IPS DF 6.9 (cell line): ENCODE results near the gene DNAJA2.

Experiments used
- DNase-seq: peaks from one replicate; pipeline ENCODE4 v3.0.0-alpha.2; 2013; ENCODE audit warnings: low read depth, low spot score
- H3K27ac ChIP-seq: one replicate; pipeline ENCODE4 v1.5.1; 2013; ENCODE audit warnings: low read length, control low read depth
- H3K27me3 ChIP-seq: 2 replicates; pipeline ENCODE4 v1.6.1; 2013; ENCODE audit warnings: mild to moderate bottlenecking, low read length; ENCODE audit not compliant: control insufficient read depth, insufficient read depth
- H3K36me3 ChIP-seq: 2 replicates; pipeline ENCODE4 v1.6.1; 2013; ENCODE audit warnings: low read length; ENCODE audit not compliant: control insufficient read depth, insufficient read depth
- H3K4me1 ChIP-seq: 2 replicates; pipeline ENCODE4 v1.6.1; 2013; ENCODE audit warnings: low read length; ENCODE audit not compliant: control insufficient read depth, insufficient read depth
- H3K4me3 ChIP-seq: 2 replicates; pipeline ENCODE4 v1.5.1; 2013; ENCODE audit warnings: mild to moderate bottlenecking, low read length
- H3K9me3 ChIP-seq: 2 replicates; pipeline ENCODE4 v1.6.1; 2013; ENCODE audit warnings: low read length, inconsistent platforms; ENCODE audit not compliant: control insufficient read depth, insufficient read depth
- WGBS: extraction: QIAGEN DNeasy Blood & Tissue Kit; methylation state at CpG from one replicate; pipeline ENCODE4 v1.1.7; 2013; ENCODE audit warnings: mixed read lengths, missing lambda C conversion rate; ENCODE audit not compliant: insufficient read length, insufficient coverage; 5-methylcytosine and 5-hydroxymethylcytosine counted together

The DNAJA2 gene

DNA sequence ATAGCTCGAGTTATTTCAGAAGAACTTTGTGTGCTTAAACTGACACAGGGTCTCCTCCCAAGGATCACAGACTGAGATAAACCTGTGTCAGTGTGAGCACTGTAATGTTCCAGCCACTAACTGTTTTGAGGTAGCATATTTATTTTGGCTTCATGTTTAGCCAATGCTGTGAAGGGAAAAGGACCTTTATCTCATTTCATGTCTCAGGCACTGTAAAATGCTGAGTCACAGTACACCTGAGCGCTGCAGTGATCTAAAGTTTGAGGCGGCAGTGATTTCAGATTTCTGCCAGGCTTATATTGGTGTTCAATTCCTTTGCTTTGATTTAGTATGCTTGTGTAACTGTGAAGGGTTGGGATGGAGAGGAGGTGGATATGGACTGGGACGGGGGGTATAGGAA is 3.1 kb upstream of the DNAJA2 start:
- H3K36me3 ChIP-seq, result no peaks in the 10 kb centered on the region
- H3K27ac ChIP-seq, result no peak overlapping the region
- no peak overlapping the region for H3K4me3 ChIP-seq
- DNase-seq, result no peak
- peaks cover 2% of the 10 kb centered on the region; the same call in 1 of the 2 replicates for H3K4me1 ChIP-seq
- no peaks in the 10 kb centered on the region for H3K27me3 ChIP-seq
- no CpG with 5 or more reads among the region's 4 CpGs for WGBS
- H3K9me3 ChIP-seq, result no peaks in the 10 kb centered on the region

DNA sequence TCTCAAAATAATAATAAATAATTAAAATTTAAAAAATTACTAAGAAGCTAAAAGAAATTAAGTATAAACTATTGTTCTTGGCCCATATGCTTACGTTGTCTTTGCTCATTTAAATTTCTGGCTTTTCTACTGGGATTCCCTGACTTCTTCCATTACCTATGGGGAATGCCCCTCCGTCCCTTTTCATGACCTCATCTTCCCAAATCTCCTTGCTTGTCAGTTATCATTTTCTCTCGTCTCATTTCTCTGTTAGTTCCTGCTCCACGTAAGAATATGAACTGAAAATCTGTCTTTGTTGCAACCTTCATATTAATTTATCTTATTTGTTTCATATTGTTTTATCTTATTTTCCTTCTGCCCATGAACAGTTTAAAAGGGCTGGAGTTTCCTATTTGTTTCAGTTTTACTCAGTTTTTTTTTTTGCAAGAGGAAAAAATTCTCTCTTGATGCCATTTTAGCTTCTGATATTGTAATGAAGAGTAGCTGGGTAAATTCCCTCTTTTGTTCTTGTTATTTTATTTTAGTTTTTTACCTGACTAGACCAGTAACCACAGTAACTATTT is 2.5 kb upstream of the DNAJA2 start:
- Histone ChIP-seq H3K27ac (no peak overlapping the region), H3K4me1 (peaks cover 2% of the 10 kb centered on the region; the same call in 1 of the 2 replicates), H3K9me3 (no peaks in the 10 kb centered on the region), H3K4me3 (no peak overlapping the region), H3K36me3 (no peaks in the 10 kb centered on the region), H3K27me3 (no peaks in the 10 kb centered on the region)
- no peak for DNase-seq
- WGBS, result no CpG with 5 or more reads among the region's 4 CpGs

DNA sequence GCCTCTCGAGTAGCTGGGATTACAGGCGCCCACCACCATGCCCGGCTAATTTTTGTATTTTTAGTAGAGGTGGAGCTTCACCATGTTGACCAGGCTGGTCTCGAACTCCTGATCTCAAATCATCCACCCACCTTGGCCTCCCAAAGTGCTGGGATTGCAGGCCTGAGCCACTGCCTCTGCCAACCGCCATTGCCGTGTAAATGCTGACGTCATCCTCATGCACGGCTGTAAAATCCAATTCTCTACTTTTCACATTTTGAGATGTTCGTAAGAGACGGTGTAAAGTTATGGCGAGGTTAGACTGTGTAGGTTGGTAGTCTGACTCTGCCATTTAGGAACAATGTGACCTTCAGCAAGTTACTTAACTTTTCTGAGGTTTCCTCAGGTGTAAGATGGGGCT is 1.7 kb upstream of the DNAJA2 start:
- peaks cover 2% of the 10 kb centered on the region; the same call in 1 of the 2 replicates for H3K36me3 ChIP-seq
- WGBS, result no CpG with 5 or more reads among the region's 11 CpGs

DNA sequence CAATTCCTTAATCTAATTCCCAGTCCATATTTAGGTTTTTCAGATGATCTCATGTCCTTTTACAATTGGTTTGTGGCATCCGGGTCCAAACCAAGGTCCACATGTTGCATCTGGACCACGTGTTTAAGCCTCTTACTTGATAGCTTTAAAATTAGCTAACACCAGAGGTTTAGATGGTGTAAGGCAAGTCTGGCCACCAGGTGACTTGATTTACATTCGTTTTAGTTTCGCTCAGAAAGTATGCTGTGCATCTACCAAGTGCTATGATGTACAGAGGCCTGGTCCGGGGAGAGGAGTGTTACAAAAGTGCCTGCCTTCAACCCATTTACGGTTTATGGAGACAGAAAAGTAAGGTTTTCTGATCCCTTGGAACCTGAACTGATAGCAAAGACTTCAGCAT is 878 bp upstream of the DNAJA2 start:
- WGBS, result no CpG with 5 or more reads among the region's 6 CpGs
- no peak for DNase-seq

More for the DNA sequence above, 1.7 kb upstream of the DNAJA2 start:
- Histone ChIP-seq H3K9me3 (no peaks in the 10 kb centered on the region), H3K4me3 (no peak overlapping the region), H3K4me1 (peaks cover 2% of the 10 kb centered on the region; the same call in 1 of the 2 replicates), H3K27ac (no peak overlapping the region), H3K27me3 (no peaks in the 10 kb centered on the region)
- DNase-seq, result no peak

DNA sequence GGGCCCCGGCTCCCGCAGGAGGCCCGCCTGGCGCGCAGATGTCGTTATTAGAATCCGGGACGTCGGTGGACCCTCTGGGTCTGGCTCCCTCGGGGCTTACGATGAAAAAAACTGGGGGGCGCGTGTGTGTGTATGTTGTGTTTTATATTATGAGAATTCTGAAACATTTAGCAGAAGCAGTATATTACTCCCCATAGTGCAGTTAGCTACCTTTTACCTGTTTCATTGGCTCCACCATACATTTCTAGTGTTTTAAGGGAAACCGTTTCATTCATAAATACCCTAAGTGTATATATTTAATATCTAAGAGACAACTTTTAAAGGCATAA is 486 bp upstream of the DNAJA2 start:
- no peaks in the 10 kb centered on the region for H3K9me3 ChIP-seq
- peaks cover 4% of the 10 kb centered on the region; the same call in 1 of the 2 replicates for H3K36me3 ChIP-seq
- no peak overlapping the region for H3K27ac ChIP-seq
- no CpG with 5 or more reads among the region's 14 CpGs for WGBS
- H3K4me3 ChIP-seq, result peak overlapping the region; percentile 89; the same call in 1 of the 2 replicates
- no peaks in the 10 kb centered on the region for H3K27me3 ChIP-seq
- DNase-seq, result no peak
- peaks cover 2% of the 10 kb centered on the region; the same call in 1 of the 2 replicates for H3K4me1 ChIP-seq

More for the DNA sequence above, 878 bp upstream of the DNAJA2 start:
- H3K4me1 ChIP-seq, result peaks cover 2% of the 10 kb centered on the region; the same call in 1 of the 2 replicates
- H3K27me3 ChIP-seq, result no peaks in the 10 kb centered on the region
- H3K27ac ChIP-seq, result no peak overlapping the region
- H3K4me3 ChIP-seq, result no peak overlapping the region
- peaks cover 4% of the 10 kb centered on the region; the same call in 1 of the 2 replicates for H3K36me3 ChIP-seq
- H3K9me3 ChIP-seq, result no peaks in the 10 kb centered on the region

DNA sequence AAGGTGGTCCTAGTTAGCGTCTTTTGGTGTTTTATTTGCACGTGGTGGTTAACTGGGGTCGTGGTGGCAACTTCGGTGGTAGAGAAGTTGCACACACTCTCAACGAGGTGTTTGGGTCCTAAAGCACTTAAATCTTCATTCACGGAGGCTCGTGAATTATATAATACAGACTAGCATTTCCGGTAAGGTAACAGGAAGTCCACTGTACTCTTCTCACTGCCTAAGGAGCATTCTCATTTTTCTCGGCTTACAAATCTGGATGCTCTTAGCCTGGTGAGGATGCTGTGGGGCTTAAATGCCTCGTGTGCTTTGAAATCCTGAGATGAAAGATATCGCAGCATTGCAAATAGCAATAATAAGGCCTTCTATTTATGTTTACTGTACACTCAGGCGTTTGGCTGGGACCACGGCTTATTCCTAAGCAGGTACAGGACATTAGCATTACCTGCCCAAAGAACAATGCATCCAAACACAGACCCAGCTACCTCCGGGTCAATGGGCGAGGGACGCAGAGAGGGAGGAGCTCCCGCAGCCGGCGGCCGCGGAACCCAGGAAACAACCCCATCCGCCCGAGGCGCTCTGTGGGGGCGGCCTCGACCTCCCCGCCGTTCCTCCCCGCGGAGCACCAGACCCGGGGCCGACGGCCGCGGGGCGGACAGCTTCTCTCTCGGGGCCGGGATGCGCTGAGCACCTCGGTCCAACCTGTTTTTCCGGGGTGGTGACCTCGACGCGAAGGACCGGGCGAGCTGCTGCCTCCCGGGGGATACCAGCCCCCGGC is 856 bp downstream of the DNAJA2 start:
- WGBS, result no CpG with 5 or more reads among the region's 48 CpGs
- no peak for DNase-seq

DNA sequence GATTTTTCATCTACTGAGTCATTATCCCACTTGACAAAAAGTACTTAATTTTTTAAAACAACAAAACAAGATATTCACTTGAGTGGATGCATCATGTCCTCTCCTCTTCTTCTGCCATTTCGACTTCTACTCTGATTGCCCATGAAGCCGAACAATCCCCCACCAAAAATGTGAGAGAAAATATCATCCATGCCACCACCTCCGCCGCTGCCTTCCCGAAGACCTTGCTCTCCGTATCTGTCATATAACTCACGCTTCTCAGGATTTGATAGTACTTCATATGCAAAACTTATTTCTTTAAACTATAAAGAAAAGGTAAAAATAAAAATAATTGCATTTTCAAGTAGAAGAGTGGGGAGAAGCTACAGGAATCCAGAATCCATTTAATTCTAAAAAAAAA is 2.2 kb downstream of the DNAJA2 start:
- no CpG with 5 or more reads among the region's 7 CpGs for WGBS
- no peak overlapping the region for H3K4me3 ChIP-seq

More for the DNA sequence above, 856 bp downstream of the DNAJA2 start:
- H3K9me3 ChIP-seq, result no peaks in the 10 kb centered on the region
- H3K4me1 ChIP-seq, result peaks cover 2% of the 10 kb centered on the region; the same call in 1 of the 2 replicates
- H3K4me3 ChIP-seq, result peak overlapping the region; percentile 89; the same call in 1 of the 2 replicates
- H3K27ac ChIP-seq, result no peak overlapping the region
- peaks cover 6% of the 10 kb centered on the region; the same call in 1 of the 2 replicates for H3K36me3 ChIP-seq
- H3K27me3 ChIP-seq, result no peaks in the 10 kb centered on the region

DNA sequence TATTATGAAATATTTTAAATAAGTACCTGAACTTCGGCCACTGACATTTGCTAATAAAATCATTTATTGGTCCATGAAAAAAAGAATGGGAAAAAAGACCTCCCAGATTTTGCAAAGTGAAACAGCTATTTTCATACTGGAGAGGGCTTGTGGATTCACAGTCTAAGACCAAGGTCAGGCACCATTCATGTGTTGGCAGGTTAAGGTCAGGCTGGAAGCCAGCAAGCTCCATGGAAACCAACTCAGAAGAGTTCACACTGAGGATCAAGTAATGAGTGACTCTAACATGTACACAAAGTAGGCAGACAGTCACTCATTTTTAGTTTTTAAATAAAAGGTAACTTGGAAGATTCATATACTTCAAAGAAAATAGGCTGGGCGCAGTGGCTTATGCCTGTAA is 3.4 kb downstream of the DNAJA2 start:
- Histone ChIP-seq H3K36me3 (peaks cover 14% of the 10 kb centered on the region), H3K27me3 (no peaks in the 10 kb centered on the region), H3K4me3 (no peak overlapping the region), H3K27ac (no peak overlapping the region), H3K9me3 (no peaks in the 10 kb centered on the region), H3K4me1 (peaks cover 2% of the 10 kb centered on the region; the same call in 1 of the 2 replicates)
- WGBS, result no CpG with 5 or more reads among the region's 2 CpGs
- no peak for DNase-seq

More for the DNA sequence above, 2.2 kb downstream of the DNAJA2 start:
- Histone ChIP-seq H3K27ac (no peak overlapping the region), H3K4me1 (peaks cover 2% of the 10 kb centered on the region; the same call in 1 of the 2 replicates), H3K9me3 (no peaks in the 10 kb centered on the region), H3K36me3 (peaks cover 9% of the 10 kb centered on the region; the same call in 1 of the 2 replicates), H3K27me3 (no peaks in the 10 kb centered on the region)
- no peak for DNase-seq

DNA sequence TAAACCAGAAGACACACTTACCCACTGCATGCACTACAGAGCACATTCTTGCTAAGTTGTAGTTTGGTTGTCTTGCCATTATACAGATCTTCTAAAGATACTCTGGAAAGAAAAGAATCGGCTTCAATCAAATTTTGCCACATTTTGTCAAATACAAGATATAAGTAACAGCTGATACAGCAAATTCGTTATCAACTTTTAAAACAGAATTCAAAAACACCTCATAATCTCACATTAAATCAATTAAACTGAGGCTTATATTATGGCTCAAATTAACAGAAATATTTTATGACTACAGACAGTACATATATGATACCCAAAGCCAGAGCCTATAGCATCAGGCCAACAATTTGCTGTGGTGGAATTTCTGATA is 5.4 kb downstream of the DNAJA2 start:
- 100% methylated on average over 1 of the region's 2 CpGs for WGBS
- Histone ChIP-seq H3K36me3 (peaks cover 23% of the 10 kb centered on the region), H3K9me3 (no peaks in the 10 kb centered on the region), H3K4me1 (no peaks in the 10 kb centered on the region), H3K27me3 (no peaks in the 10 kb centered on the region), H3K4me3 (no peak overlapping the region), H3K27ac (no peak overlapping the region)
- DNase-seq, result no peak

DNA sequence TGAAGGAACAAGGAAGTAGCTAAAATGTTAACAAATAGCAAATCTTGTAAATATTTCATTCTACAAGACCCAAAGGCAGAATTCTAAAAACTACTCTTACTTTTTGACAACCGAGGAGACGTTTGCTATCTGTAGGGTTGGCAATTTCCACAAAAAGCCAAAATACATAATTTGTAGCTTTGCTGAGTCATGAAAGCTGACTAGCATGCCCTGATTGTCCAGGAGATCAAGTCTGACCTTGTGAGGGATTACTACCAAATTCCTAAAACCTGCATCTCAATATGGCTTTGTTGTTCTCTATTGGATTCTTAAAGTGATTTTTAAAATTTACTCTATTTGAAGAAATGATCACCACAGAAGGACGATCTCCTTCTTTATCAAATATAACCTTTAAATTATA is 10.8 kb downstream of the DNAJA2 start:
- Histone ChIP-seq H3K27me3 (no peaks in the 10 kb centered on the region), H3K4me3 (no peak overlapping the region), H3K4me1 (no peaks in the 10 kb centered on the region), H3K9me3 (no peaks in the 10 kb centered on the region), H3K36me3 (peaks cover 26% of the 10 kb centered on the region), H3K27ac (no peak overlapping the region)
- DNase-seq, result no peak
- WGBS, result no CpG with 5 or more reads among the region's 3 CpGs
